Measurements from ENCODE around the gene TRAF3IP1.
"Not testable (repeated sequence)": the region's sequence is repeated elsewhere in the genome, so short reads cannot be mapped to it uniquely, and the experiment has no call there.

TRAF3IP1 gene

DNA sequence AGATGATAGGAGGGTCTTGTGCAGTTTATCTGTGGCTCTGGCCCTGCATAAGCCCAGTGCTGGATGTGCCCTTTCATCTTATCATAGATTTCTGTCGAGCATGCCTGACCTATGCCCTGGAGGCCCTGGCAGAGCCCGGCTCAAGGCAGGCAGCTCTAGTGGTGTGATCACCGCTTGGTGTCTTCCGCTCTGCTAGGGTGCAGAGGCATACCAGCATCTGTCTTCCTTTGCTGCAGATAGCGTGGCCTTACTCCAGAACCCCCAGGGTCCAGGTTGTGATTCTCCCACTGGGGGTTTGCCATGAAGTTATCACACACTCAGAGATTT lies 13.7 kb upstream of the TRAF3IP1 start:
- H3K27ac ChIP-seq, result no peak overlapping the region
- TF ChIP-seq, protein P1, sequence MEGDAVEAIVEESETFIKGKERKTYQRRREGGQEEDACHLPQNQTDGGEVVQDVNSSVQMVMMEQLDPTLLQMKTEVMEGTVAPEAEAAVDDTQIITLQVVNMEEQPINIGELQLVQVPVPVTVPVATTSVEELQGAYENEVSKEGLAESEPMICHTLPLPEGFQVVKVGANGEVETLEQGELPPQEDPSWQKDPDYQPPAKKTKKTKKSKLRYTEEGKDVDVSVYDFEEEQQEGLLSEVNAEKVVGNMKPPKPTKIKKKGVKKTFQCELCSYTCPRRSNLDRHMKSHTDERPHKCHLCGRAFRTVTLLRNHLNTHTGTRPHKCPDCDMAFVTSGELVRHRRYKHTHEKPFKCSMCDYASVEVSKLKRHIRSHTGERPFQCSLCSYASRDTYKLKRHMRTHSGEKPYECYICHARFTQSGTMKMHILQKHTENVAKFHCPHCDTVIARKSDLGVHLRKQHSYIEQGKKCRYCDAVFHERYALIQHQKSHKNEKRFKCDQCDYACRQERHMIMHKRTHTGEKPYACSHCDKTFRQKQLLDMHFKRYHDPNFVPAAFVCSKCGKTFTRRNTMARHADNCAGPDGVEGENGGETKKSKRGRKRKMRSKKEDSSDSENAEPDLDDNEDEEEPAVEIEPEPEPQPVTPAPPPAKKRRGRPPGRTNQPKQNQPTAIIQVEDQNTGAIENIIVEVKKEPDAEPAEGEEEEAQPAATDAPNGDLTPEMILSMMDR (conservative IDR thresholded peaks at IDR 0.05; ENCODE audit: low read depth), result no peak
- ChIA-PET POLR2A (ENCODE audit: low non-redundant PET) (no interaction called here), CTCF (interaction anchor here (0.6 to 1.0 kb wide), 4 partner anchors 32 to 614 kb away, joined by 3 to 4 read pairs (median 3); no protein-coding TSS in a partner anchor)
- DNase-seq (ENCODE audit: low spot score), result no peak

- no peak for DNase-seq (ENCODE audit: low spot score)
- ChIA-PET CTCF (no interaction called here), POLR2A (ENCODE audit: low non-redundant PET) (no interaction called here)
- TF ChIP-seq, protein P1 (conservative IDR thresholded peaks at IDR 0.05; ENCODE audit: low read depth), result no peak
- no peak overlapping the region for H3K27ac ChIP-seq
Measured at GRCh38 chr2:238308177-238308576, 12.1 kb upstream of the TRAF3IP1 start.

DNA sequence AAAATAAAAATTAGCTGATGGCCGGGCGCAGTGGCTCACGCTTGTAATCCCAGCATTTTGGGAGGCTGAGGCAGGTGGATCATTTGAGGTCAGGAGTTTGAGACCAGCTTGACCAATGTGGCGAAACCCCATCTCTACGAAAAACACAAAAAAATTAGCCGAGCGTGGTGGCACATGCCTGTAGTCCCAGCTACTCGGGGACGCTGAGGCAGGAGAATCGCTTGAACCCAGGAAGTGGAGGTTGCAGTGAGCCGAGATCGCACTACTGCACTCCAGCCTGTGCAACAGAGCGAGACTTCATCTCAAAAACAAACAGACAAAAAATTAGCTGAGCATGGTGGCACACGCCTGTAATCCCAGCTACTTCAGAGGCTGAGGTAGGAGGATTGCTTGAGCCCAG lies 9.6 kb upstream of the TRAF3IP1 start:
- DNase-seq (ENCODE audit: low spot score); POLR2A ChIA-PET (ENCODE audit: low non-redundant PET); H3K27ac ChIP-seq: not testable (repeated sequence)
- CTCF ChIA-PET, result interaction anchor here (0.7 kb wide), 1 partner anchor 60 kb away, joined by 6 read pairs; no protein-coding TSS in a partner anchor

GRCh38 chr2:238313289-238313990 lies 6.9 kb upstream of the TRAF3IP1 start:
- ChIA-PET CTCF (interaction anchor here (0.7 kb wide), 1 partner anchor 8 kb away, joined by 3 read pairs; no protein-coding TSS in a partner anchor), POLR2A (ENCODE audit: low non-redundant PET) (no interaction called here)
- no peak for DNase-seq (ENCODE audit: low spot score)
- H3K27ac ChIP-seq, result no peak overlapping the region
- TF ChIP-seq, protein P1 (conservative IDR thresholded peaks at IDR 0.05; ENCODE audit: low read depth), result no peak

- no peak for DNase-seq (ENCODE audit: low spot score)
- TF ChIP-seq, protein P1 (conservative IDR thresholded peaks at IDR 0.05; ENCODE audit: low read depth), result no peak
- CTCF ChIA-PET, result interaction anchor here (0.7 kb wide), 1 partner anchor 9 kb away, joined by 3 read pairs; no protein-coding TSS in a partner anchor
- no peak overlapping the region for H3K27ac ChIP-seq
- POLR2A ChIA-PET (ENCODE audit: low non-redundant PET), result no interaction called here
Measured at GRCh38 chr2:238313991-238314350, 6.3 kb upstream of the TRAF3IP1 start.

GRCh38 chr2:238314576-238314975 lies 5.7 kb upstream of the TRAF3IP1 start:
- no peak overlapping the region for H3K27ac ChIP-seq
- ChIA-PET CTCF (no interaction called here), POLR2A (ENCODE audit: low non-redundant PET) (no interaction called here)
- TF ChIP-seq, protein P1 (conservative IDR thresholded peaks at IDR 0.05; ENCODE audit: low read depth), result no peak
- DNase-seq (ENCODE audit: low spot score), result no peak

DNA sequence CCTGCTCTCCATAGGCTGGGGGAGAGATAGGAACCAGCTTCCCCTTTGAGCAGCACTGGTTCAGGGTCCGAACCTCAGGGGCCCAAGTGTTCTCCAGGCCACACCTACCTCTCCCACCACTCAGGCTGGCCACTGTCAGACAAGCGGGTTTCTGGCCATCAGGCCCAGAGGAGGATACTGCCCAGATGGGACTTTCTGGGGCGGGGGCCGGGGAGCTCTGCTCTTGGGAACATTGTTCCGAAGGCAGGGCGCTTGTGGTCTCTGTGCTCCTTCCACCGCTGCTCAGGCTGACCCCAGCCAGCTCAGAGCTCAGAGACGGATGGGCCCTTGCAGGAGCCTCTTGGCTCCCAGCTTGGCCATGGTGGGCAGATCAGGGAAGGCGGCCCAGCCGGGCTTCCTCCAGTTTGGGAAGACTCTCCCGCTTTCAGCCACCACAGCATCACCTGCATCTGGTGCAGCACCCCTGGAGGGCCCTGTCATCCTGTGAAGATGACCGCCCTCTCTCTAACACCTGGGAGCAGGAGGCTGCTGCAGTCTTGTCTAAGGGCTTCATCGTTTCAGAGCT lies 5.2 kb upstream of the TRAF3IP1 start:
- ChIA-PET CTCF (no interaction called here), POLR2A (ENCODE audit: low non-redundant PET) (no interaction called here)
- TF ChIP-seq, protein P1 (conservative IDR thresholded peaks at IDR 0.05; ENCODE audit: low read depth), result no peak
- no peak for DNase-seq (ENCODE audit: low spot score)
- no peak overlapping the region for H3K27ac ChIP-seq
